ENCODE measurements around the gene MDM2. TPM values are rescaled to one million over a fixed set of nuclear protein-coding genes. Genes with fewer than 3 reads are reported as not detected.

MDM2 gene
- total and polyA plus RNA-seq, 10 of the 15 experiments (the other 5 are each of a cell fraction or from before 2014, with no cell fraction given): 48.2 to 174 (median 85.0) TPM

- H3K79me2 ChIP-seq (ENCODE audit: control insufficient read depth, insufficient read depth, low read length): no peaks in the 10 kb centered on the region
- SMC1A ChIA-PET (ENCODE audit: uncharacterized antibody, unreplicated experiment): interaction anchor here (1.6 kb wide), 1 partner anchor 14 kb away, joined by 4 read pairs; no protein-coding TSS in a partner anchor
- FAIRE-seq (no peak), ATAC-seq (no peak), DNase-seq (ENCODE audit: low read depth, low spot score) (no peak)
- no peak overlapping the region for H2AFZ ChIP-seq (ENCODE audit: control insufficient read depth, low read depth, low read length)
- H3K36me3 ChIP-seq (ENCODE audit: control insufficient read depth in 2 of 2, insufficient read depth in 2 of 2, low read length in 1 of 2): no peaks in the 10 kb centered on the region
- no TSS peak for BruUV-seq (replicated peaks)
- H4K20me1 ChIP-seq (ENCODE audit: control insufficient read depth, insufficient read depth): no peaks in the 10 kb centered on the region
- POLR2A ChIA-PET: interaction anchor here (0.6 kb wide), 1 partner anchor 1533 kb away, joined by 4 read pairs; no protein-coding TSS in a partner anchor
- H3K9me3 ChIP-seq (replicated peaks; ENCODE audit: control insufficient read depth, insufficient read depth, low read length): no peaks in the 10 kb centered on the region
- CTCF ChIA-PET: no interaction called here
- no peak overlapping the region for H3K27ac ChIP-seq (ENCODE audit: control insufficient read depth, insufficient read depth)
- intact Hi-C loops (cut with micrococcal nuclease; ENCODE audit: unreplicated experiment) (no loop called here), in situ Hi-C loops (cut with MboI) (no loop called here)
- H3K4me3 ChIP-seq: no peak overlapping the region
- WGBS (ENCODE audit: insufficient coverage, insufficient replicate concordance, low lambda C conversion rate, missing lambda C conversion rate): 75% methylated on average over 5 of the region's 5 CpGs
- no peak overlapping the region for H3K4me2 ChIP-seq (ENCODE audit: control insufficient read depth, insufficient read depth)
- H3K27me3 ChIP-seq (replicated peaks in 1 of 2; ENCODE audit: control insufficient read depth in 2 of 2, insufficient read depth in 2 of 2, low read length in 1 of 2): no peaks in the 10 kb centered on the region
- RAD21 ChIA-PET (ENCODE audit: unreplicated experiment): no interaction called here
- no peak overlapping the region for H3K9ac ChIP-seq (ENCODE audit: control insufficient read depth, insufficient read depth, low read length)
- H3K4me1 ChIP-seq (ENCODE audit: control insufficient read depth, insufficient read depth, low read length): no peaks in the 10 kb centered on the region
- no peak for TF ChIP-seq SREBF1 (IDR thresholded peaks at IDR 0.05; ENCODE audit: low read length)
- TF ChIP-seq ELK1 (IDR thresholded peaks at IDR 0.05; ENCODE audit: low read depth, low read length): no peak
- TF ChIP-seq ZSCAN29 (IDR thresholded peaks at IDR 0.05): no peak
- no peak for TF ChIP-seq USF2 (IDR thresholded peaks at IDR 0.05; ENCODE audit: borderline replicate concordance, low read depth, low read length)
- no peak for TF ChIP-seq ZBTB4 (CRISPR knock-in tag; IDR thresholded peaks at IDR 0.05)
- no peak for TF ChIP-seq REST (IDR thresholded peaks at IDR 0.05; ENCODE audit: low read depth, low read length)
- no peak for TF ChIP-seq CUX1 (IDR thresholded peaks at IDR 0.05; ENCODE audit: insufficient replicate concordance, low read depth, low read length)
- no peak for TF ChIP-seq RAD51 (IDR thresholded peaks at IDR 0.05)
Measured at GRCh38 chr12:68884251-68884650, 76.3 kb downstream of the MDM2 start.

All from GM12878 (cell line).